NCI-H226 (cell line): ENCODE measurements around the gene KCNQ4.

Source experiments
- DNase-seq: peaks from one replicate; pipeline ENCODE4 v3.0.0-alpha.2; 2015

KCNQ4 gene

DNA sequence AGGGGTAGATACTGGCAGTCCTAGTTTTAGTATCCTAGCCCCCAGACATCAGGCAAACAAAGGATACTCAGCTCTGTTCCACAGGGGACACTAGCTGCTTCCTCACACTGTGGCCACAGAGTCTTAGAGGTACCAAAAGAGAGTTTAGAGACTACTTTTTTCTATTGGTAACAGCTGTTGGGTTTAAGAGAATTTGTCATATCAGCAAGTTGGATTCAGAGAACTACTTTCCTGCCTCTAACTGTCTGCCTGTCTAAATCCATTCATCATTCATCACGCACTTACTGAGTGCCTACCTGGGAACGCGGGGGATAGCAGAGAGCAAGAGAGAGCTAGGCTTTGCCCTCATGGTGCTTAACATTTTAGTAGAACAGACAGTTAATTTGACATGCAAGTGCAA is 27.1 kb upstream of the KCNQ4 start:
- no peak for DNase-seq

DNA sequence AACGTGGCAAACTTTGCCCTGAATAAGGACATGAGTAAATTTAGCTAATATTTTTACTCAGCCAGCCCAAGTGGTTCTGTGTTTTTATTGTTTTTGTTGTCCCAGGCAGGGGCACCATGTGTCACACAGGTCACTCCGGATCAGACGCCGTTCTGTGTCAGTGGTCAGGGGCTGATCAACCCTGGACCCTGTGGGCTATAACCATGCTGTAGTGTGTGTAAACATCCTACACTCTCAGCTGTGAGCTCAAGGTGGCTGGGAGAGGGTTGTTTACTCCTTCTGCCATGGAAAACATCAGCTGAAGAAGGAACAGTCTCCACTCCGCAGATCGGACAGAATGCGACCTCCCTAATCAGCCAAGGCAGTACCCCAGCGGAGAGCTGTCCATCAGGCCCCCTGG is 26.5 kb upstream of the KCNQ4 start:
- no peak for DNase-seq

DNA sequence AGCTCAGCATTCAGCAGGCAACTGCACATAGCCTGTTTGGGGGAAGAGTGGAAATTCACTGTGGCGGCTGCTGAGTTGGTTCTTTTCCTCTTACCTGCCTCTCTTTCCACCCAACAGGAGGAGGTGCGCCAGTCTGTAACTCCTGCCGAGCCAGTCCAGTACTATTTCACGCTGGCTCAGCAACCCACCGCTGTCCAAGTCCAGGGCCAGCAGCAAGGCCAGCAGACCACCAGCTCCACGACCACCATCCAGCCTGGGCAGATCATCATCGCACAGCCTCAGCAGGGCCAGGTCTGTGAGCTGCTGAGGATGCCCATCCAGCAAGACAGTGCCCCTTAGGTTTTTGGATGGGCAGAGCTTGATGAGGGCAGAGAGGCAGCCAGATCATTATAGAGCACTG is 25.6 kb upstream of the KCNQ4 start:
- no peak for DNase-seq

DNA sequence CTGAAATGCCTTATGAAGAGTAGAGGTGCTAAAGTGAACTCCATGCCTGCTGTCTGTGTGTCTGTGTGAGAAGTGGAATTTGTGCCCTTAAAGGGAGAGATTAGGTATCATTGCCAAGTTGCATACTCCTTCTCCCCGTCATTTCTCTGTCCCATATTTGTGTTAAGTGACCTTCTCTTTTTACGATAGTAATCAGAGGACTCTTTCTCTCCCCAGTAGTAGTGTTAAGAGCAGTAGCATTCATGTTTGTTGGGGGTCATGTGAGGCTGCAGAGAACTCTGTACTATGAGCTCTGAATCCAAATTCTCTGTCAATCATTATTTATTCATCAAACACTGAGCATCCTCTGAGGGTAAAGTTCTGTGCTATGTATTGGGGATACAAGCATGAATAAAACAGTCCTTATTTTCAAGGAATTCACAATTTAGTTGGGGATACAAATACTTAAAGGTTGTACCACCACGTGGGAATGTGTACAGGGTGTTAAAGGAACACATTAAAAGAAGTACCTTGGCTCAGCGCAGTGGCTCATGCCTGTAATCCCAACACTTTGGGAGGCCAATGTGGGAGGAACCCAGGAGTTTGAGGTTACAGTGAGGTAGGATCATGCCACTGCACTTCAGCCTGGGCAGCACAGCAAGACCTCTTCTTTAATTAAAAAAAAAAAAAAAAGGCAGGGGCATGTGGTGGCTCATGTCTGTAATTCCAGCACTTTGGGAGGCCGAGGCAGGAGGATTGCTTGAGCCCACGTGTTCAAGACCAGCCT is 24.8 kb upstream of the KCNQ4 start:
- DNase-seq: no peak

DNA sequence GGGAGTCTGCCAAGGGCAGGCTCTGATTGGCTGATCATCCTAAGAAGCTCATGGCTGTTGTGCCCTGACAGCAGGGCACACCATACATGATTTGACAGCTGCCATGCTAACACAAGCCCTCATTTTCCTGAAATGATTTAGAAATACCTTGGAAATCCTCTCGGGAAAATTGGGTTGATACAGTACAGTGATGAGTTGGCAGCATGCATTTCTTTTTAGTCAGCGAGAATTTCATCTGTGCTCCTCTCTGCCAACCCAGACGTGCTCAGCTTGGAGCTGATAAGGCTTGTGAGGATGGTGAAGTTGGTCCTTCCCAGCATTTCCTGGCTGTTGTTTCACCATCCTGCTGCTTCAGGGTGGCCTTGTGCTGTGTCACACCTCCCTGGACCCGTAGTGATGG is 22.6 kb upstream of the KCNQ4 start:
- DNase-seq: peak; percentile 75

DNA sequence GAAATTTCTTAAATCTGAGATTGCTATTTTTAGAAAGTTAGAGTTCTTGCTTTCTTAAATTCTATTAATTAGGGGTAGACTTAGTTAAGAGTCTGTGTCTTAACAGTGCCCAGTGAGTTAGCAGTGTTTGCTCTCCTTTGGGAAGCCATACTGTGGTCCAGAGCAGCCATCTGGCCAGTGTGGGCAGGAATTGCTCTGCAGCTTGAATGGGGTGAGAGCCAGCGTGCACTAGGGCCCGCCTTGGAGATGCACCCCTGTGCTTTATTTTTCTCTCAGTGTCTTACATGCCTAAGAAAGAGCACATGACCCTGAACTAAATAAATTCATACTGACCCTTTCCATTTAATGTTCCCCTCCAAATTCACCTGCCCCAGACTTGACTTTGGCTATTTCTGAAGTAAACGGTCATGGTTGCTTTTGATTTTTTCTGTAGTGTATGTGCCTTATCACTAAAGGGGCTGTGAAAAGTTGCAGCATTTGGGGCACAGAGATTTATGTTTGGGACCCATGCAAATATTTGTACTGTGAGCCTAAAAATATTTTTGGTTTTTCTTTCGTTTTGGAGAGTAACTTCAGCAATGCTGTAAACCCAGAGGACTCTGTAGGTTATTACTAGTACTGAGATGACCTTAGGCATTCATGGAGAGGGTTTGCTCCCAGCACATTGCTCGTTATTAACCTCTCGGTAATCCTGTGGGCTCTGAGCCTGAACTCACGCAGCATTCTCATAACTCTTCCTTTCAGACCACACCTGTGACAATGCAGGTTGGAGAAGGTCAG is 21.3 kb upstream of the KCNQ4 start:
- no peak for DNase-seq

DNA sequence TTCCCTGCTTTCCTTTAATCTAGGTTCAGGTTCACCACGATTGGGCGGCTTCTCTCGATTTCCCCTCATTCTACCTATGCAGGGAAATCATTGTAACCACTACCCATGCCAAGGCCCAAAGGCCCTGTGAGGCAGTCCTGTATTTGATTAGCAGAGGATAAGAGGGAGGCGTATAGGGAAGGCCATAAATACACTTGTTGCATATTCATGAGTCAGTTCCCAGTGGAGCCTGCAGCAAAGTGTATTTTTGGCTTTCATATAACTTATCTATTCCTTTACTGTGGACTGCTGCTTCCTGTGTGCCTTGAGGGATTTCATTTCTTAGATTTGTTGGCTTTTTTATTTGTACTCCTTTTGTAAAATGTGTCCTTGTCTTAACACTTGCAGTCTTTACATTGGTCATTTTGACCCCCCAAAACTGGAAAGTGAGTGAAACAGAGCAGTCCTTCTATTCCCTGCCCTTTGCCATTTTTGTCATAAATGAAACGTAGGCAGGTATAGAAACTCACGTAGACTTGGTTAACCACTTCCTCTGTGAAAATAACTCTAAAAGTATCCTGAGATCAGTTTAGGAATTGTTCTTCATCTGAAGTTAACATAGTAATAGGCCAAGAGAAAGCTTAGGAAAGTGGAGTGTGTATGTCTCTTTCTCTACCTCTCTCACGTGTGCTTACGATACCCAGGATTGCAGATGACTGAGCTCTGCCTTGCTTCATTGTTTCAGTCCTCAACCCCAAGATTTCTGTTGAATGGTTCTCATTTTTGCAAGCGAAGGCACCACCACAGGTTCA is 19.6 kb upstream of the KCNQ4 start:
- no peak for DNase-seq

DNA sequence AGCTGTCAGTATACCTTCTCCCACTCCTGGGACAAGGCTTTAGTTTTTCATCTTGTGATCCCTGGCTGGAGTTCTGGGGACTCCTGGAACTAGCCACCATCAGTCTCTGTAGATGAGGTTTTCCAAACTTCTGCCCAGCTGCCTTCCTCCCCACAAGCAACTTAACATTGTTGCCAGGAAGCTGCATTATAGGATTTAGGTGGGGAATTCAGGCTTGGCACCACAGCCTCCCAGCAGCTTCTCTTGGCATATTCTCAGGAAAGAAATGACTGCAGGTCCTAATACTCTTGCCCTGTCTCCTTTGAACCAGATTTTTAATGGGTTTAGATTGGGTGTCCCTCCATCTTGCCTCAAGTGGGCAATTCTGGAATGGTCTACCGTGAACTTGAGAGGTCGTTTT is 18.6 kb upstream of the KCNQ4 start:
- no peak for DNase-seq

DNA sequence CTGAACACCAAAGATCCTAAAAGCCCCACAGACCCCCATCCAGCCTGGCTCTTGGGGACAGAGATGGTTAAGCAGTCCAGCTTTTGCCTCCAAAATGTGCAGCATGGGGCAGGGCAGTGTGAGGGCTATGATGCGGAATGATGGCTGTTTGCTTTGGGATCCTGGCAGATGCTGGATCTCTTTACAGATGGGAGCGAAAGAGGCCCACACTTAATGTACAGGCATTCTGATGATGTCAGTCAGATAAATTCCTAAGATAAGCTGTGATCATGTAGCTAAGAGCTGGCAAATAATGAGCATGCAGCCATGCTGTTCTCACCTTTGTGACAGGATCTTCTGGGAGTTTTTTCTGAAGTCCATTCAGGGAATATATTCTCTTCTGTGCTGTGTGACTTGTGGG is 17.6 kb upstream of the KCNQ4 start:
- DNase-seq: no peak

DNA sequence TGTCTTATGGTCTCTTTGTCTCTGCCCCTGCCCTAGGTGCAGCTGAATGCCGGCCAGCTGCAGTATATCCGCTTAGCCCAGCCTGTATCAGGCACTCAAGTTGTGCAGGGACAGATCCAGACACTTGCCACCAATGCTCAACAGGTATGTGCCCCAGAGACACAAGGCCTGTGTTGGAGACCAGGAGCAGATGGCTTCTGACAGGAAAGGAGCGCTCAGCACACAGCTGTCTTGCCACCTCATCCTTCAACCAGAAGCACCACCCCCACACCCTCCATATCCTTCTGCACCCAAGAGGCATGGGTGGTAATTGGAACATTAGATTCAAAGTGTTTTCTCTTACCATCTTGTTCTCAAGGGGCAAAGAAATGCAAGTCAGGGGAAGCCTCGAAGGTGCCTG is 17.0 kb upstream of the KCNQ4 start:
- DNase-seq: no peak

DNA sequence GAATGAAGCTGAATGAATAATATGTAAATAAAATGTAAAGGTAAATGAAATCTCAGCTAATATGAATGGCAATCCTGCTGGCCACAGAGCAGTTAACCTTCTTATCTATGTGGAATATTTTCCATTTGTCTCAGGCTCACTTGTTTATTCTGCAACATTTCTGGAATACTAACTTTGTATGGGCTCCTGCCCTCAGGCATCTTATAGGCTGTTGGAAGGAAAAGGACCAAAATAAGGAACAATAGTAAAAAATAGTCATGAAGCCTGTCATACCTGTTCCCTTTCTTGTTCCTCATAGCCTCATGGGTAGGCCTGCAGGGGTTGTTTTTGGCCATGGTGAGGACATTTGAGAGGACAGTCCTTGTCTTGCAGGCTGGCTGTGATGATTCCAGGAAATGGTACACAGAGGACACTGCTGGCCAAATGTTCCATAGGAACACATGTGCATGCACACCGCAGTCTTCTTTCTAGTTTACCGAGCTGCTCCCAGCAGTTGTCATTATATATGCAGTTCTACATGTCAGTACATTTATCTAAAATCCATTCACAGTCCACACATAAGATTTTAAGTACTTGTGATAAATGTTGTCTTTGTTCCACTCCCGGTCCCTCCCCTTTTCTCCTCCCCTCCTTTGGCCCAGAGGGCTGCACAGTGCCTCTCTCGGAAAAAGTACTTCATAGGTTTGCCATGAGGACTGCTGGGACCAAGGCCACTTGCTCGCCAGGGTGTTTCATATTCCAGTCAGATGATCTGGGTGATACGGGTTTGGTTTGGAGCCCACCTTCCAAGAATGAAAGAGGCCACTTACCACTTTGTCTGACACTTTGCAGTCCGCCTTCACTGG is 15.2 kb upstream of the KCNQ4 start:
- DNase-seq: no peak

DNA sequence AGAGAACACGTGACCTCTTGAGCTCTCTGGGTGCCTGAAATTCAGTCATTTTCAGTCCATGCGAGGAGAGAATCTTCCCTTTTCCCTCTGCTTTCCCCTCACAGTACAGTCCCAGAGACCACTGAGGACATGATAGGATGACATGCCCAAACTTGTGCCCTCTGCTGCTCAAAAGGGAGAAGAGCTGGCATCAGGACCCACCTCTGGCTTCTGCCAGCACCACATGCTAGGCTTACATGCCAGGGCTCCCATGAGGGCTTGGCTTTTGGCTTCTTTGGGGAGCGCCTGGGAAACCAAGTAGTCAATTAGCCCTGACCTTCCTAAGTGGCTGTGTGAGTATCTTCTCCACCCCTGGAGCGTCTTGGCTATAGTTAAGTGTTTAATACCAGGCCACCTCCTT is 13.8 kb upstream of the KCNQ4 start:
- no peak for DNase-seq

DNA sequence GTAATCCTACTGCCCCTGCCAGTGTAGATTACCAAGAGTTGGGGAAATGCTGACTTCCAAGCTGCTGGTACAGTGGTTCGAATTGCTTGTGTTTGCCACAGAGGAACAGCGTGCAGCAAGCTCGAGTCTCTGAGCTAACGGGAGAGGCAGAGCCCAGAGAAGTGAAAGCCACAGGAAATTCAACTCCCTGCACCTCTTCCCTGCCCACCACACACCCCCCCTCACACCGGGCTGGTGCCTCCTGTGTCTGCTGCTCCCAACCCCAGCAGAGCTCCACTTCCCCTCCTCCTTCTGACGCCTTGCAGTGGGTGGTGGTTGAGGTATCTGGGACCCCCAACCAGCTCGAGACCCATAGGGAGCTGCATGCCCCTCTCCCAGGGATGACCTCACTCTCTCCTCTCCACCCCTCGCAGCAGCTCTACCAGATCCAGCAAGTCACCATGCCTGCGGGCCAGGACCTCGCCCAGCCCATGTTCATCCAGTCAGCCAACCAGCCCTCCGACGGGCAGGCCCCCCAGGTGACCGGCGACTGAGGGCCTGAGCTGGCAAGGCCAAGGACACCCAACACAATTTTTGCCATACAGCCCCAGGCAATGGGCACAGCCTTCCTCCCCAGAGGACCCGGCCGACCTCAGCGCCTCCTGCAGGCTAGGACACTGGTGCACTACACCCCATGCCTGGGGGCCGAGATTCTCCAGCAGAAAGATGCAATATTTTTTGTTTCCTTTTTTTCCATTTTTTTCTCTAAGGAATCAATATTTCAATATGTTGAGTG is 13.1 kb upstream of the KCNQ4 start:
- DNase-seq: no peak

DNA sequence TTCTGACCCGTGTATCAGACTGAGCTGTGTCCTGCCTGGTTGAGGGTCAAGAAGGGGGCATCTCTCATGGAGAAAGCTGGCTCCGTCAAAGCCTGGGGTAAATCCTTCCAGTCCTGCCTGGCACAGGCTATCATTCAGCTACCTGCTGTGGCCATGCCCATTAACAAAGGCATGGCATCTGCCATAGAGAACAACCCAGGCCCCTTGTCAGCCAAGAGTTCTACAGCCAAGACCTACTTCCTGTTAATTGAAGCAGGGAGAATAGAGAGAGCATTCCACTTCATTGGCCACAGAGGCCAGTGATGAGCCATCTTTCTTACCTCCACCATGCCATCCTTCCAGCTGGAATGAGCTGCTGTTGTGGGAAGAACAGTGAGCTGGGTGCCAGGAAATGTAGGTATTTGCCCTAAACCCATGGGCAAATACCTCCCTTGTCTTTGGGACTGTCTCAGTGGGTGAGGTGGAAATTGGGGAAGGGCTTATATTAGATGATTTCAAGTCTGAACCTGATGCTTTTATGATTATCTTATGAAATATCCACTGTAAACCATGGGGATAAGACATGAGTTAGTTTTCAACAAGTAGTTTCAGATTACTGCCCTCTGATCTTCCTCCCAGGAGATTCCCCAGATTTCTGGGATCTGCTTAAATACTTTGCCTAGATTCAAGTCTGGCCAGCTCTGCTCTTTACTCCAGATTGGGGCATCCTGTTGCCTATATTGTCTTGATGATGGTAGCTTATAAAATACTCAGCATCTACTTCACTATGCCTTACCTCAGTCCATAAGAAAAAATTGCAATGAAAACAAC is 11.2 kb upstream of the KCNQ4 start:
- no peak for DNase-seq

DNA sequence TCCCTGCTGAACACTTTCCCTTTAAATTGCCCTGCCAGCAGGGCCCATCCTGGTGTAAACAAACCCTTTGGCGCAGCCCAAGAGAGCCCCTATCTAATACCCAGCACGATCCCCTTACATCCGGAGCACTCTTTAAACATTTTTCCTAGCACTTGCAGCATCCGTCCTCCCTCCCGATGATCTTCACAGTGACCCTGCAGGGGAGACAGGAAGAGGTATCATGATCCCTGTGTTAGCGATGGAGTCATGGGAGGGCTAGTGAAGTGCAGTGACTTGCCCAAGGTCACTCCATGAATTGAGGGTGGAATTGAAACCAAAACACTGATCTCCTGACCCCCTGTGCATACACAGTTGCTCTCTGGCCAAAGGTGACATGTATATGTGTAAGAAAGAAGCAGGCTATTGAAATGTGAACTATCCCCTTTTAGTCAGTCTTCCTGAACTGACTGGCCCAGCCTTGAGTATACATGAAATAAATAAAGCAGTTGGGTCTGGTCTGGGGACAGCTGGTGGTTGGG is 9.8 kb upstream of the KCNQ4 start:
- DNase-seq: no peak

DNA sequence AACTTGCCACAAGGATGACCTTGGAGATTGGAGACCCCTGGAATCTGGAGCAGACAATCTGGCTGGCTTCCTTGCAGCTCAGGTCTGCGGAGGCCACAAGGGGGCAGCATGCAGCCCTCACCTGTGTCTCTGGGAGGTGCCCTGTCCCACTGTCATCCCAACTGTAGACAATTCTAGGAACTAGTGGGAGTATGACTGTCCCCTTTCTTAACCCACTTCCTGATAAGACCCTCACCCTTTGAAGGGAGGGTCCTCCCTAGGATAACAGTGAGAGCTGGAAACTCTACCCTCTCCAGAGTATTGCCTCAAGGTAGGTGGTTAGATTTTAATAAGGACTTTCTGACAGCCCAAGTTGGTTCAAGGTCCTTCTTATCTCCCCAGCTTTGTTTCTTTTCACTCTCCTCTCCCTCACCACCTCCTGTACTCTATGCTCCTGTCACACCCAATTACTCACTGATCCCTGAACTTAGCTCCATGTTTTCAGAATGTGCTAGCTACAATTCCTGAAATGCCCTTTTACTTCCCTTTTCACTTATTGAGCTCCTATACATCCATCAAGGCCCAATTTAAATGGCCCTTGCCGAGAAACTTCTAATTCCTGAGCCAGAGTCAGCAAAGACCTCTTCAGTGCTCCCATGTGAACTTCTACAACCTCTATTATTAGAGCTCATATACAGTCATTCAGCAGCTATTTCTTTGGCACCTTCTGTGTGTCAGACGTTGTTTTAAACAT is 9.2 kb upstream of the KCNQ4 start:
- DNase-seq: no peak

DNA sequence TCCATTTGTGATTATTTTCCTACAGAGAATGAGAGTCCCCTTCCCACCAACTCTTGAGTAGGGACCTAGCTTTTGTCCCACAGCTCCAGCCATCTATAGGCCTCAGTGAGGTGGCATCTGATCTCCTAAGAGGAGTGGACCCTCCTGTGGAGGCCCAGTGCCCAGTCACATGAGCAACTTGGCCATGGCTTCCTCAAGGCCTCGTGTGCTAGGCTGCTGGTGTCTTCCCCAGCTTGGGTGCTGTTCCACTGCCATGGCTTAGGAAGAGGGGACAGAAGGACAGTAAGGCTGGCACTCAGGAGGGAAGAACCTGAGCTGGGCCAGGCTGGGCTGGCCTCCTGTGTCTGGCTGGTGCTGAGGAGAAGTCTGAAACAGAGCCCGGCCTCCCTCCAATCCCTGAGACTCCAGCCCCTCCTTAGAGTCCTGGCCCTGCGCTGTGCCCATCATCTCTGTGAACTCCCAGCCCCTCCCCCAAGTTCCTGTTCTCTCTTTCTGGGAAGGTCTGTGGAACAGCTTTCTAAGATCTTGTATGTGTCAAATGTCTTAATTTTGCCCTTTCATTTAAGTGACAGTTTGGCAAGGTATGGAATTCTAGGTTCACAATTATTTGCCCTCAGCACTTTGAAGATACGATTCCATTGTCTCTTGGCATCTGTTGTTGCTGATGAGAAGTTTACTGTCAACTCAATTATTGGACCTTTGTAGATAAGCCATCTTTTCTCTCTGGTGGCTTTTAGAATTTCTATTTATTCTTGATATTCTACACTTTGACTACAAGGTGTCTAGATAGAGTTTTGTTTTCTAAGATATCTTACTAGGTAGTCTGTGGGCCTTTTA is 7.1 kb upstream of the KCNQ4 start:
- DNase-seq: no peak

DNA sequence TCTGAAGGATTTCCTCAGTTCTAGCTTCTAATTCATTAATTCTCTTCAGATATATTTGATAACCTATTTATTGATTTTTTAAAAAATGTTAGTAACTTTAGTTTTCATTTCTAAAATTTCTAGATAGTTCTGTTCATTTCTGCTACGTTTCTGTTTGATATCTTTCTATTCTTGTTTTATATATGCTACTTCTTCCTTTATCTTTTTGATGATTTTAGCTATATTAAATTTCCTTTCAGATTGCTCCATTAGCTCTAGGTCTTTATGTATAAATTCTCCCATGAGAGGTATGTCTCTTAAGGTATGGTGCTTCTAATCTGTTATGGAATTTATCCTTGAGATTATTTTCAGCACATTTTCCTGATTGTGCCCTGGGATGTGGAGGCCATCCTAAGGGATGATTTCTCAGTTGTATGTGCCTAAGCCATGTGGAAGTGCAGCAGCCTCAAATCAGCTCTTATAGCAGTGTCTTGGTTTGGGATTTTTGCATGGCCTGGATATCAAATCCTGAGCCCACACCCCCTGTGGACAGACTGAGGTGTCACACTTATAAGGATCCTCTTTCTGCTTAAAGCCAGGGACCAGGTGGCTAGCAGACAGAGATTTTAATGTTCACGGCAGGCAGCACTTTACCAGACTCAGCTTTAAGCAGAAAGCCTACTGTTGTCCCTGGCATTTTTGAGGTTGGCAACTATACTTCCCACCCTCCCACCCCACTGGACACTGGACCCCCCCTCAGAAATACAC is 6.2 kb upstream of the KCNQ4 start:
- no peak for DNase-seq
